ENCODE results near the gene CA10.

GRCh38 chr17:51765282-51766135, 393.0 kb downstream of the CA10 start:
- TF ChIP-seq POLR2A (IDR thresholded peaks at IDR 0.05), result no peak
- no peak for TF ChIP-seq CTCF (IDR thresholded peaks at IDR 0.05)
